Measurements from ENCODE around the gene C1RL.

Gene C1RL

GRCh38 chr12:7091171-7091570 is 17.8 kb downstream of the C1RL start:
- no peak for DNase-seq

GRCh38 chr12:7090222-7090998 is 18.6 kb downstream of the C1RL start:
- DNase-seq, result no peak

- no peak for DNase-seq
Observed at GRCh38 chr12:7089196-7089871, 19.7 kb downstream of the C1RL start.

GRCh38 chr12:7083125-7083524 is 25.9 kb downstream of the C1RL start:
- DNase-seq, result no peak

- no peak for DNase-seq
Observed at GRCh38 chr12:7081037-7081436, 28.0 kb downstream of the C1RL start.

- DNase-seq, result no peak
Observed at GRCh38 chr12:7079826-7080125, 29.2 kb downstream of the C1RL start.

- DNase-seq, result no peak
Observed at GRCh38 chr12:7078163-7078562, 30.9 kb downstream of the C1RL start.

GRCh38 chr12:7076493-7076892 is 32.5 kb downstream of the C1RL start:
- DNase-seq, result no peak

GRCh38 chr12:7075939-7076338 is 33.1 kb downstream of the C1RL start:
- DNase-seq, result no peak

- DNase-seq, result no peak
Observed at GRCh38 chr12:7075518-7075917, 33.5 kb downstream of the C1RL start.

- no peak for DNase-seq
Observed at GRCh38 chr12:7073946-7074345, 35.1 kb downstream of the C1RL start.

- no peak for DNase-seq
Observed at GRCh38 chr12:7072554-7072953, 36.5 kb downstream of the C1RL start.

- no peak for DNase-seq
Observed at GRCh38 chr12:7072035-7072434, 37.0 kb downstream of the C1RL start.

- DNase-seq, result no peak
Observed at GRCh38 chr12:7069386-7069785, 39.6 kb downstream of the C1RL start.

- no peak for DNase-seq
Observed at GRCh38 chr12:7068994-7069346, 40.0 kb downstream of the C1RL start.

- no peak for DNase-seq
Observed at GRCh38 chr12:7068240-7068993, 40.6 kb downstream of the C1RL start.

- DNase-seq, result no peak
Observed at GRCh38 chr12:7067096-7067495, 41.9 kb downstream of the C1RL start.

GRCh38 chr12:7066596-7066995 is 42.4 kb downstream of the C1RL start:
- DNase-seq, result no peak

- no peak for DNase-seq
Observed at GRCh38 chr12:7065073-7065623, 43.9 kb downstream of the C1RL start.

GRCh38 chr12:7064516-7064915 is 44.5 kb downstream of the C1RL start:
- DNase-seq, result no peak

- no peak for DNase-seq
Observed at GRCh38 chr12:7061596-7061995, 47.4 kb downstream of the C1RL start.

GRCh38 chr12:7061138-7061537 is 47.9 kb downstream of the C1RL start:
- DNase-seq, result no peak

GRCh38 chr12:7060353-7060954 is 48.6 kb downstream of the C1RL start, which contains the start of gene C1S:
C1S (plus strand) TSS chr12:7060718; CDS start chr12:7061913, 1,195 bp downstream.
- DNase-seq, result no peak
